Endothelial cell of umbilical vein (primary cell): Measurements from ENCODE around the gene PCDHGA1. TPM values are rescaled to one million over a fixed set of nuclear protein-coding genes. Genes with fewer than 3 reads are reported as not detected.
"Not testable (repeated sequence)": the region's sequence is repeated elsewhere in the genome, so short reads cannot be mapped to it uniquely, and the experiment has no call there.

Source experiments
- BruUV-seq: library from RNA; stranded (reverse); fragments of 400-500 nt; replicated peaks from 2 replicates; lab custom pipeline; 2021; lab: Mats Ljungman, UMichigan
- CTCF ChIA-PET: fragments of 300-600, 350-600 bp; sonication (Branson Sonifier 250); formaldehyde crosslinking; loops from one replicate; lab custom pipeline; 2021; ENCODE audit warnings: antibody characterized with exemption, inconsistent platforms; lab: Charles Lee
- POLR2A ChIA-PET: fragments of 300-600, 350-600 bp; sonication (Branson Sonifier 250); formaldehyde crosslinking; loops from one replicate; lab custom pipeline; 2021; ENCODE audit warnings: antibody characterized with exemption, inconsistent platforms; lab: Charles Lee
- DNase-seq: peaks from one replicate; pipeline ENCODE4 v3.0.0-alpha.2; 2011; ENCODE audit warnings: low read depth, low spot score
- FAIRE-seq: peaks from 2 replicates; lab custom pipeline; 2011; peaks lifted over from hg19 to GRCh38; lab: Jason Lieb, UNC
- H2AFZ ChIP-seq: 2 replicates; pipeline ENCODE4 v1.6.0; 2012; ENCODE audit warnings: low read depth, low read length, control low read depth, inconsistent platforms
- H3K27ac ChIP-seq: 2 replicates; pipeline ENCODE4 v1.5.1; 2011; ENCODE audit warnings: low read depth, mild to moderate bottlenecking, control low read depth, low read length, moderate library complexity; ENCODE audit not compliant: insufficient read depth
- H3K27me3 ChIP-seq, 2 experiments: 2 replicates each; pipeline versions ENCODE4 v1.6.0 to v1.6.1; 2011; ENCODE audit warnings: low read length in 2 of 2, mixed read lengths in 1 of 2; ENCODE audit not compliant: control insufficient read depth in 2 of 2, insufficient read depth in 2 of 2
- H3K36me3 ChIP-seq, 2 experiments: 2 replicates in 1 of 2; 3 replicates in 1 of 2; pipeline ENCODE4 v1.5.1; 2011; ENCODE audit warnings: low read length in 2 of 2, mild to moderate bottlenecking in 1 of 2, moderate library complexity in 1 of 2; ENCODE audit not compliant: control insufficient read depth in 2 of 2, insufficient read depth in 2 of 2; ENCODE audit errors: extremely low read depth in 1 of 2
- H3K4me1 ChIP-seq: 3 replicates; pipeline ENCODE4 v1.5.1; 2011; ENCODE audit warnings: mild to moderate bottlenecking, low read length; ENCODE audit not compliant: control insufficient read depth, insufficient read depth; ENCODE audit errors: extremely low read depth
- H3K4me2 ChIP-seq: 2 replicates; pipeline ENCODE4 v1.6.1; 2011; ENCODE audit warnings: low read length, control low read depth, mixed read lengths; ENCODE audit not compliant: insufficient read depth
- H3K4me3 ChIP-seq, 3 experiments: fragments of 200-600 bp in 1 of 3; sonication (generic), shearing (Covaris generic) in 1 of 3; replicated peaks in 1 of 3; 2 replicates each; pipeline ENCODE4 v1.5.1; 2011 to 2016; ENCODE audit warnings: control low read depth in 3 of 3, low read length in 3 of 3, mild to moderate bottlenecking in 2 of 3, inconsistent platforms in 1 of 3, low read depth in 1 of 3, moderate library complexity in 1 of 3; ENCODE audit not compliant: insufficient read depth in 1 of 3
- H3K79me2 ChIP-seq: 2 replicates; pipeline ENCODE4 v1.6.0; 2012; ENCODE audit warnings: low read length, inconsistent platforms; ENCODE audit not compliant: control insufficient read depth, insufficient read depth
- H3K9ac ChIP-seq: replicated peaks from 2 replicates; pipeline ENCODE3; 2011; ENCODE audit warnings: low read length, control low read depth; ENCODE audit not compliant: insufficient read depth; ENCODE audit errors: extremely low read depth
- H3K9me1 ChIP-seq: replicated peaks from 3 replicates; pipeline ENCODE4 v1.6.0; 2011; ENCODE audit warnings: mild to moderate bottlenecking, low read length; ENCODE audit not compliant: control insufficient read depth, insufficient read depth; ENCODE audit errors: extremely low read depth
- H3K9me3 ChIP-seq: replicated peaks from 2 replicates; pipeline ENCODE4 v1.5.1; 2012; ENCODE audit warnings: low read length, inconsistent platforms; ENCODE audit not compliant: control insufficient read depth, insufficient read depth
- H4K20me1 ChIP-seq: replicated peaks from 2 replicates; pipeline ENCODE3; 2011; ENCODE audit warnings: mild to moderate bottlenecking, low read length; ENCODE audit not compliant: control insufficient read depth, insufficient read depth; ENCODE audit errors: extremely low read depth
- CTCF ChIP-seq, 2 donors: IDR thresholded peaks; 1 replicate in 1 of 2; 2 replicates in 1 of 2; pipeline ENCODE4 v1.5.1; 2011; ENCODE audit warnings: low read length in 2 of 2, mild to moderate bottlenecking in 2 of 2, moderate library complexity in 2 of 2, control low read depth in 1 of 2, inconsistent platforms in 1 of 2, low read depth in 1 of 2; ENCODE audit not compliant: insufficient read depth in 1 of 2; ENCODE audit errors: extremely low read depth in 1 of 2
- EZH2 ChIP-seq: IDR thresholded peaks from 2 replicates; pipeline ENCODE4 v1.6.1; 2012; ENCODE audit warnings: borderline replicate concordance, low read depth, mild to moderate bottlenecking, moderate library complexity, low read length, inconsistent platforms; ENCODE audit not compliant: severe bottlenecking
- FOS ChIP-seq: IDR thresholded peaks from 2 replicates; pipeline ENCODE4 v1.6.1; 2011; ENCODE audit warnings: mild to moderate bottlenecking, low read length, moderate library complexity, borderline replicate concordance; ENCODE audit not compliant: insufficient read depth
- JUN ChIP-seq: IDR thresholded peaks from 2 replicates; pipeline ENCODE4 v1.6.1; 2011; ENCODE audit warnings: borderline replicate concordance, low read depth; ENCODE audit not compliant: insufficient read length, insufficient read depth
- MAX ChIP-seq: IDR thresholded peaks from 2 replicates; pipeline ENCODE4 v1.6.1; 2011; ENCODE audit not compliant: insufficient read depth, insufficient read length
- MYC ChIP-seq: IDR thresholded peaks from one replicate; pipeline ENCODE4 v1.6.1; 2011; ENCODE audit warnings: mild to moderate bottlenecking, low read depth, low read length
- POLR2A ChIP-seq: IDR thresholded peaks from 2 replicates; pipeline ENCODE4 v1.6.1; 2012; ENCODE audit warnings: low read depth, mild to moderate bottlenecking, control low read depth, low read length
- dilution Hi-C: fragments of 300-500 bp; cut with MboI; formaldehyde crosslinking; loops from one replicate; pipeline ENCODE4 v1.15.0; 2019; ENCODE audit warnings: low sequenced_read_pairs; ENCODE audit not compliant: extremely low pct_ligation_motif_present
- intact Hi-C: fragments of 100-400 bp; cut with micrococcal nuclease; formaldehyde crosslinking; loops from one replicate; pipeline ENCODE4 v1.10.0; 2022
- polyA plus RNA-seq, 4 experiments: library from polyadenylated mRNA; depleted of rRNA in 3 of 4; stranded (reverse) in 3 of 4; unstranded in 1 of 4; fragments of >200 nt; gene quantifications; 2 replicates each; pipeline versions ENCODE4 v1.2.1 to v1.2.3, GENCODE V29; 2011 to 2012; ENCODE audit warnings: missing spikeins in 1 of 4
- total RNA-seq: library from RNA; stranded (reverse); gene quantifications from 2 replicates; pipeline ENCODE4 v1.2.3, GENCODE V29; 2021

The PCDHGA1 gene
- total and polyA plus RNA-seq, 2 donors (not counting 3 experiments of a cell fraction or from before 2014, with no cell fraction given): 0.22 to 0.44 TPM

- FAIRE-seq: no peak
- H3K4me2 ChIP-seq: no peak overlapping the region
- no peaks in the 10 kb centered on the region for H4K20me1 ChIP-seq
- H3K27ac ChIP-seq: no peak overlapping the region
- no peak overlapping the region for H3K4me3 ChIP-seq
- TF ChIP-seq EZH2 (no peak), MAX (no peak), CTCF (IDR thresholded peaks at IDR 0.05; ENCODE audit: extremely low read depth in 1 of 2, insufficient read depth in 1 of 2, low read depth in 1 of 2, low read length in 2 of 2) (no peak), MYC (no peak), FOS (no peak), POLR2A (no peak), JUN (no peak)
- peaks cover 2% of the 10 kb centered on the region for H3K9me3 ChIP-seq
- peaks cover 29 to 75% of the 10 kb centered on the region in 2 experiments for H3K27me3 ChIP-seq
- no TSS peak for BruUV-seq
- POLR2A ChIA-PET: no interaction called here
- no peaks in the 10 kb centered on the region for H3K36me3 ChIP-seq
- dilution Hi-C loops (no loop called here), intact Hi-C loops (no loop called here)
- no peaks in the 10 kb centered on the region for H3K79me2 ChIP-seq
- no peak overlapping the region for H3K9ac ChIP-seq
- CTCF ChIA-PET: interaction anchor here (0.8 to 3.7 kb wide), 4 partner anchors 20 to 171 kb away, joined by 3 to 16 read pairs (median 6); partner anchors contain the start of genes PCDHGA10 and PCDHGA3
- DNase-seq: no peak
- H3K9me1 ChIP-seq: no peaks in the 10 kb centered on the region
- no peak overlapping the region for H2AFZ ChIP-seq
- H3K4me1 ChIP-seq: no peaks in the 10 kb centered on the region
Measured at GRCh38 chr5:141393267-141393666, 63.0 kb downstream of the PCDHGA1 start.

GRCh38 chr5:141394401-141395187 is 64.3 kb downstream of the PCDHGA1 start:
- H3K36me3 ChIP-seq, H3K79me2 ChIP-seq, POLR2A ChIA-PET, H3K9me3 ChIP-seq, FAIRE-seq, H3K4me1 ChIP-seq, H2AFZ ChIP-seq, H3K27ac ChIP-seq, BruUV-seq, H3K4me2 ChIP-seq, DNase-seq, H3K9me1 ChIP-seq, dilution Hi-C loops, intact Hi-C loops, H3K4me3 ChIP-seq, H3K9ac ChIP-seq, H4K20me1 ChIP-seq: not testable (repeated sequence)
- CTCF ChIA-PET: interaction anchor here (1.0 to 3.5 kb wide), 3 partner anchors 13 to 171 kb away, joined by 3 to 21 read pairs (median 3); partner anchors contain the start of genes PCDHB14 and PCDHGA7
- H3K27me3 ChIP-seq: peaks cover 32 to 81% of the 10 kb centered on the region in 2 experiments
